HFFc6 (cell line): ENCODE measurements around the gene OOEP. TPM values are rescaled to one million over a fixed set of nuclear protein-coding genes. Genes with fewer than 3 reads are reported as not detected.
"Not testable (repeated sequence)": the region's sequence is repeated elsewhere in the genome, so short reads cannot be mapped to it uniquely, and the experiment has no call there.

Experiments used
- DNase-seq: peaks from one replicate; pipeline ENCODE4 v3.0.0-alpha.2; 2018
- H3K27ac Mint-ChIP-seq: 2 replicates; pipeline ENCODE4 v1.8.0; 2020; ENCODE audit warnings: mild to moderate bottlenecking, mixed read lengths
- H3K27me3 Mint-ChIP-seq: 2 replicates; pipeline ENCODE4 v1.8.0; 2021; ENCODE audit warnings: mild to moderate bottlenecking, moderate library complexity, mixed read lengths; ENCODE audit not compliant: insufficient read depth
- H3K36me3 Mint-ChIP-seq: 2 replicates; pipeline ENCODE4 v1.8.0; 2021; ENCODE audit warnings: low read depth, mixed read lengths
- H3K4me1 Mint-ChIP-seq: 2 replicates; pipeline ENCODE4 v1.8.0; 2020; ENCODE audit warnings: low read depth, mixed read lengths
- H3K4me3 Mint-ChIP-seq: 2 replicates; pipeline ENCODE4 v1.8.0; 2020; ENCODE audit warnings: mild to moderate bottlenecking, moderate library complexity, mixed read lengths
- H3K9me3 Mint-ChIP-seq: 2 replicates; pipeline ENCODE4 v1.8.0; 2020; ENCODE audit warnings: mild to moderate bottlenecking, mixed read lengths
- CTCF ChIP-seq: fragments of 200-600 bp; sonication (generic); IDR thresholded peaks from 2 replicates; pipeline ENCODE4 v1.5.0; 2021; ENCODE audit warnings: antibody characterized with exemption, mild to moderate bottlenecking
- total RNA-seq, 6 experiments: library from RNA; stranded (reverse); fragmentation: NEBNext Ultra II Directional; extraction: Animal tissue kit (Norgen Biotek cat#: 25700); gene quantifications; 2 replicates in 1 of 6; 3 replicates in 5 of 6; pipeline ENCODE4 v1.2.3, GENCODE V29; 2021

The OOEP gene
- total RNA-seq, 6 experiments from 2014 or later = not detected

- DNase-seq = peak; percentile 55
- Mint-ChIP-seq H3K36me3 (no peaks in the 10 kb centered on the region), H3K4me3 (peak overlapping the region; percentile 89), H3K27me3 (no peaks in the 10 kb centered on the region; the same call in 1 of the 2 replicates), H3K4me1 (peaks cover 23% of the 10 kb centered on the region), H3K9me3 (no peaks in the 10 kb centered on the region), H3K27ac (peak overlapping the region; percentile 89)
- TF ChIP-seq CTCF = peak; percentile 83
These were observed 19.3 kb upstream of the OOEP start for GRCh38 chr6:73388800-73389512.

GRCh38 chr6:73388433-73388799, 18.7 kb upstream of the OOEP start:
- H3K27ac Mint-ChIP-seq = peak overlapping the region; percentile 89
- H3K4me1 Mint-ChIP-seq = peaks cover 19% of the 10 kb centered on the region
- H3K27me3 Mint-ChIP-seq = no peaks in the 10 kb centered on the region; the same call in 1 of the 2 replicates
- no peaks in the 10 kb centered on the region for H3K36me3 Mint-ChIP-seq
- no peak for TF ChIP-seq CTCF
- no peak for DNase-seq
- peak overlapping the region; percentile 89 for H3K4me3 Mint-ChIP-seq
- H3K9me3 Mint-ChIP-seq = no peaks in the 10 kb centered on the region

GRCh38 chr6:73382462-73383113, 12.9 kb upstream of the OOEP start:
- peak; percentile 45 for DNase-seq
- Mint-ChIP-seq H3K27ac (no peak overlapping the region), H3K27me3 (no peaks in the 10 kb centered on the region; the same call in 1 of the 2 replicates), H3K4me3 (no peak overlapping the region), H3K36me3 (no peaks in the 10 kb centered on the region), H3K4me1 (no peaks in the 10 kb centered on the region), H3K9me3 (no peaks in the 10 kb centered on the region)
- TF ChIP-seq CTCF = no peak

GRCh38 chr6:73381531-73381930, 11.8 kb upstream of the OOEP start:
- H3K27me3 Mint-ChIP-seq, H3K27ac Mint-ChIP-seq, H3K36me3 Mint-ChIP-seq, H3K4me3 Mint-ChIP-seq, H3K9me3 Mint-ChIP-seq, DNase-seq, H3K4me1 Mint-ChIP-seq: not testable (repeated sequence)

- no peaks in the 10 kb centered on the region; the same call in 1 of the 2 replicates for H3K27me3 Mint-ChIP-seq
- DNase-seq = no peak
- H3K9me3 Mint-ChIP-seq = no peaks in the 10 kb centered on the region
These were observed 7.5 kb upstream of the OOEP start for GRCh38 chr6:73377225-73377624.

More at GRCh38 chr6:73377225-73377624, 7.5 kb upstream of the OOEP start:
- Mint-ChIP-seq H3K4me3 (no peak overlapping the region), H3K36me3 (no peaks in the 10 kb centered on the region), H3K4me1 (no peaks in the 10 kb centered on the region), H3K27ac (no peak overlapping the region)
- TF ChIP-seq CTCF = no peak
